NCI-H82 (cell line): Measurements from ENCODE around the gene RNF141.

Experiments
- DNase-seq: peaks from one replicate; lab custom pipeline; 2025; lab: John Stamatoyannopoulos, UW

The RNF141 gene

GRCh38 chr11:10540915-10541560, at the start of gene RNF141:
TSS of gene RNF141 (minus strand) at chr11:10541187. CDS start at chr11:10534158, 7,029 bp downstream.
- DNase-seq = peak; percentile 97

- DNase-seq = no peak
Measured at GRCh38 chr11:10590218-10590915, 49.4 kb upstream of the RNF141 start.

- no peak for DNase-seq
Measured at GRCh38 chr11:10588904-10589303, 47.9 kb upstream of the RNF141 start.

- no peak for DNase-seq
Measured at GRCh38 chr11:10587995-10588394, 47.0 kb upstream of the RNF141 start.

GRCh38 chr11:10587388-10587787, 46.4 kb upstream of the RNF141 start:
- DNase-seq = no peak

- no peak for DNase-seq
Measured at GRCh38 chr11:10584071-10584501, 43.1 kb upstream of the RNF141 start.

- no peak for DNase-seq
Measured at GRCh38 chr11:10581481-10582019, 40.6 kb upstream of the RNF141 start.

- DNase-seq = no peak
Measured at GRCh38 chr11:10580623-10581022, 39.6 kb upstream of the RNF141 start.

- DNase-seq = no peak
Measured at GRCh38 chr11:10579700-10580099, 38.7 kb upstream of the RNF141 start.

- DNase-seq = no peak
Measured at GRCh38 chr11:10576035-10576398, 35.0 kb upstream of the RNF141 start.

GRCh38 chr11:10575346-10576034, 34.5 kb upstream of the RNF141 start:
- no peak for DNase-seq

- DNase-seq = no peak
Measured at GRCh38 chr11:10573556-10573955, 32.6 kb upstream of the RNF141 start.

- DNase-seq = no peak
Measured at GRCh38 chr11:10573028-10573427, 32.0 kb upstream of the RNF141 start.

GRCh38 chr11:10572533-10572932, 31.5 kb upstream of the RNF141 start:
- no peak for DNase-seq

GRCh38 chr11:10568486-10568941, 27.5 kb upstream of the RNF141 start, which contains the start of gene LYVE1:
TSS of gene LYVE1 (minus strand) at chr11:10568665. CDS start at chr11:10568532, 133 bp downstream.
- no peak for DNase-seq

GRCh38 chr11:10567446-10567845, 26.5 kb upstream of the RNF141 start:
- no peak for DNase-seq

GRCh38 chr11:10566257-10566957, 25.4 kb upstream of the RNF141 start:
- no peak for DNase-seq

GRCh38 chr11:10565493-10565892, 24.5 kb upstream of the RNF141 start:
- DNase-seq = no peak

- no peak for DNase-seq
Measured at GRCh38 chr11:10564696-10565318, 23.8 kb upstream of the RNF141 start.

- no peak for DNase-seq
Measured at GRCh38 chr11:10564030-10564429, 23.0 kb upstream of the RNF141 start.

GRCh38 chr11:10561947-10562346, 21.0 kb upstream of the RNF141 start:
- DNase-seq = no peak
